ENCODE measurements around the gene TRIM21.

DNA sequence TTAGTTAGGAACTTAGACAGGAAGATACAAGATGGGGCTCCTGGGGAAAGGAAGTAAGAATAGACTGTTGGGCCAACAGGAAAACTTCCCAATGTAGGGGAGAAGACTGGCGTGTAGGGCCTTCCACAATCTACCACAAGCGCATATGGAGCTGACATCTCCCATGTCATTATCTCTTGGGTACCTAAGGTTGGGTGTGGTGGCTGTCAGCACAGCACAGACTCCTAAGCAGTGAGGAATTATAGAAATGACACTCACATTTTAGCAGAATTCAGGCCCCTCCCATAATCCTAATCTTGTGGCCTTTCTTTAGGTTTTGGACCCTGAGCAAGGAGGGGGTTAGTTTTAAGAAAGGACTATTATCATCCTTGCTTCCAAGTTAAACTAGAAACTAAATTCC is 11.6 kb downstream of the TRIM21 start:
- TF ChIP-seq CTCF (IDR thresholded peaks at IDR 0.05): no peak
- no peak for TF ChIP-seq ATF1 (CRISPR knock-in tag; IDR thresholded peaks at IDR 0.05)
- TF ChIP-seq GRHL2 (CRISPR knock-in tag; IDR thresholded peaks at IDR 0.05; ENCODE audit: insufficient replicate concordance, severe bottlenecking): no peak
- TF ChIP-seq FOXJ3 (CRISPR knock-in tag; IDR thresholded peaks at IDR 0.05; ENCODE audit: borderline replicate concordance): no peak
